Measurements from ENCODE around the gene NMB.
"Not testable (repeated sequence)": the region's sequence is repeated elsewhere in the genome, so short reads cannot be mapped to it uniquely, and the experiment has no call there.

NMB gene

DNA sequence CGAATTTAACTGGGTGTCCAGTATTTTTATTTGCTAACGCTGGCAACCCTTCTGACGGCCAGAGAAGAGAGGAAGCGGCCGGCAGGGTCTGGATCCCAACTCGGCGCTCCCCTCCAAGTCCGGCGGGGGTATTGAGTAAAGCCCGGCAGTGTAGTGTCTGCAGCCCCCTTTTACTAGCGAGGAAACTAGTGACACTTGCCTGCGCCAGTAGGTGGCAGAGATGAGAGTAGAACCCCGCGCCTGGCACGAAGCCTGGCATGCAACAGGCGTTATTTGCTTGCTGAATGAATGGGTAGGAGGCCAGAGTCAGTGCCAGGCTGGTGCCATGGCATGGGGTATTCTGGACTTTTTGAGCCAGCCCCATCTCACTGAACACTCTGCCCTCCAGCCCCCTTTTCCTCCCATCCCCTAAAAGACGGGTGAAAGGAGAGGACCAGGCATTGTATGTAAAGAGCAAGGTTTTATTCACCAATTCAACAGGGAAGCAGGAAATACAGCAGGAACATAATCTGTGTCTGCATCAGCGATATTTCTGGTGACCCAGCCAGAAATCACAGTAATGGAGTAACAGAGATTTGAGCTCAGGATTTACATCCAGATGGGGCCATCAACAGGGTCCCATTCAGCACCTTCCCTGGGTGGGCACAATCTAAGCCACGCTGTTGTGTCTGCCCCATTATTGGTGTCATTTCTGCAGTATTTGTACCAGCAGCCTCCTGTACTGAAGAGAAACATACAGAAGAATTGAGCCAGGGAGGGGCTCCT, 3.1 kb downstream of the NMB start:
- peak; percentile 81 for DNase-seq (ENCODE audit: low spot score)

DNA sequence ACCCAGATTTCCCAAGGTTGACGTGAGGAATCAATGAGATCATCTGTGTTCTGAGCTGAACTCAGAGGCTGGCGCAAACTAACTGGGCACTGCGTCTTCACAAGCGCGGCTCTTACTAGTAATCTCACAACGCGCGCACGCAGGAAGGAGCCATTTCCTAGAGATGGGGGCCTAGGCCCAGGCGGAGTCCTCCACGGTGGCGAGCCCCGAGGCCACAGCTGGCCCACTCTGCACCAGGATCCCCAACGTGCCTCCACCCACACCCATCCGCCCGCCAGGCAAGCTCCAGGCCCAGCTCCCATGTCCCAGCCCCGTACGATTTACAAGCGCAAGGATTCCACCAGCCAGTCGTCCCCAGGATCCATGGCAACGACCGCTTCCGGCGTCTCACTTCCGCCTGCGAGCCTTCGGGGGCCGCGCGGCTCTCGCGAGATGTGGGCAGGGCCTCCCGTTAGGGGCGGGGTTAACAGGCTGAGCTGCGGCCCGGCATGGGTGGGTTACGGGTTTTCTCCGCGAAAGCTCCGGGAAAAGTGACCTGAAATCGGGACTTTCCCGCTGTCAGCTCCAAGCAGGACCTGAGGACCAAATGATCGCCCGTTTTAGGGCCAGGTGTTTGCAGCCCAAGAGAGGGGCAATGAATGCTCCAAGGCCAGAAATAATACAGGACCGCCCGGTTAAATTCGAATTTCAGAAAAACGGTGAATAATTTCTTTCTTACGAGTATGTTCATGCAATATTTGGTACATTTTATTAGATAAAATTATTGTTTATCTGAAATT, 3.9 kb downstream of the NMB start, which contains the start of gene WDR73:
TSS of gene WDR73 (minus strand) at position 374 of the 779 bp plus-strand sequence. CDS start at position 365, 9 bp downstream.
- DNase-seq (ENCODE audit: low spot score) = peak; percentile 96

DNA sequence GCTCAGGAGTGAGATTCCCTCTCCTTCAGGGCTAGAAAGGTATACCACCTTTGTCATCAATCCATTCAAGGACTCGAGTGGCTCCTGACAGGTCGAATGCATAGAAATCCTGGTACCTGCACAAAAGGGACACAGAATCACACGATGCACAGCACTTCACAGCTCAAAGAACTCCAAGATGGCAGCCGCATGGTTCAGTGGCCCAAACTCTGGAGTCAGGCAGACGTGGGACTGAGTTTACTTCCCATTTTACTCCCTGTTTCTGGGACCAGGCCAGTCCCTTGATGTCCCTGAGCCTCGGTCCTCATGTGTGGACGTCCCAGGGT, 4.5 kb downstream of the NMB start:
- no peak for DNase-seq (ENCODE audit: low spot score)

DNA sequence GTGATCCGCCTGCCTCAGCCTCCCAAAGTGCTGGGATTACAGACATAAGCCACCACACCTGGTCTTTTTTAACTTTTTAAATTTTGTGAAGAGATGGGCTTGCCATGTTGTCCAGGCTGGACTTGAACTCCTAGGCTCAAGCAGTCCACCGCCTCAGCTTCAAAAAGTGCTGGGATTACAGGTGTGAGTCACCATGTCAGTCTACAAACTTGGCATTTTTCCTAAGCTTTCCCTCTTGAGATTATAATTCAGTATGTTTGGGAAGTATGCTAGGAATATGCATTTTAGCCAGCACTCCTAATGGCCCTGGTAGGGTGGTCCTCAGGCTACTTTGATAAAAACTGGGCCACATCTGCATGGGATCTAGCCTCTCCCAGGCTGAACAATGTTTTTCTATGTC, 8.3 kb downstream of the NMB start:
- no peak for DNase-seq (ENCODE audit: low spot score)

DNA sequence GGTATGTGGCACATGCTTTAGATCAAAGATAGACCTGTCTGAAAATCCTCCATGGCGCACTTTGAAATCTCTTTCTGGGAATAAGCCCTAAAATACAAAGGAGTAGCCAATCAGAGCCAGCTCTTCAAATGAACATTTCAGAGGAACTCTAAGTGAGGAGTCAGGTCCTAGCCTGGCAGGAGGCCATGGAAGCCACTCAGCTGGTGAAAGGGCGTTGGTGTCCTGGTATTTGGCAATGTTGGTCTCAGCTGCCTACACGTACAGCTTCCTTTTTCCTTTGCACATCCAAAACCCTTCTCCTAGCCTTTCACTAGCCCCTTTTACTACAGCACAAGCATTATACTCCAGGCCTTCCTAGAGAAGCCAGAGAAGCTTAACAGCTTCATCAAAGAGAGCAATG, 9.5 kb downstream of the NMB start:
- DNase-seq (ENCODE audit: low spot score) = no peak

DNA sequence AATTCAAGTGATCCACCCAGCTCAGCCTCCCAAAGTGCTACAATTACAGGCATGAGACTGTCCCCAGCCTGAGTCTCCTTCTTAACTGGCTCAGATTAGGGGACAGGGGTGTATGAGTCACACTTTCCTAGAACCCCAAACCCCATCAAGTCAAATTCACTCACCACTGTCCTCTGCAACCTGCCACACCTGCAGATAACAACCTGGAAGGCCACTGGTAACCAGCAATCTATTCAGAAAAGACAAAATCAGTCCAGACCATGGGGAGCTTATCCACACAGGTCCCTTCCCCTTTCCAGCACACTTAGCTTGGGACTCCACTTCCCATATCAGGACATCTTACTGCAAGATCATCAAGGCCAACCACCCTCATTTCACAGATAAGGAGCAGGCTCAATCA, 10.3 kb downstream of the NMB start:
- DNase-seq (ENCODE audit: low spot score) = no peak

DNA sequence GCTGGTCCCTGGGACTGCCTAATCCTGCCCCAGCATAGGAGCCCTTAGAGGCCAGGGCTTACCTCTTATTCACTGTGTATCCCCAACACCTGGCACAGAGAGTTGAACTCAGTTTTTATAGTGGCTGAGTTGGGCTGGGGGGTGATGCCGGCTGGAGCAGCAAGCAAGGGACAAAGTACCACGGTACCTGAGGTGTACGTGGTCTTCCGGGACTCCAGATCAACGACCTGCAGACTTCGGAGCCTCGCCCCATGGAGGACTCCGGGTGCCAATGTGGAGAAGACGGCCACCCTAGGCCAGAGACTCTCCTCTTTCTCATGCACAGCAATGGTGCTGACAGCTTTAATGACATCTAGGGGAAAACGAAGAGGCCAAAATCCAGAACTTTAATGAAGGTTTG, 12.0 kb downstream of the NMB start:
- DNase-seq (ENCODE audit: low spot score) = no peak

DNA sequence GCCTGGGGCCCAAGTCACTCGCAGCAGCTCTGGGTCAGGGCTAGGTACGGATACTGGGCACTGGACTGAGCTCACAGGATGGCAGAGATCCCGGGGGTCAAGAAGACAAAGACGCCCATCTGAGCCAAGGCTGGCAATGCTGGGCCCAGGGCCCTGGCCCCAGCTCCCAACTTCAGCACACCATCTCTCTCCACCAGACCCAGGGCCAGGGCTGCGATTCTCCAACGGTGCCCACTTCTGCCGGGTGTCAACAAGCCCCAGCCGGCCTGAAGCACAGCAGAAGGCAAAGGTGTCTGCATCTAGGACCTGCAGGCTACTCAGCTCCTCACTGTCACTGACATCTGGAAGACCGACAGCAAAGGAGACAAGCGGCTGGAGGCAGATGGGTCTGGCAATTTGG, 12.5 kb downstream of the NMB start:
- no peak for DNase-seq (ENCODE audit: low spot score)

DNA sequence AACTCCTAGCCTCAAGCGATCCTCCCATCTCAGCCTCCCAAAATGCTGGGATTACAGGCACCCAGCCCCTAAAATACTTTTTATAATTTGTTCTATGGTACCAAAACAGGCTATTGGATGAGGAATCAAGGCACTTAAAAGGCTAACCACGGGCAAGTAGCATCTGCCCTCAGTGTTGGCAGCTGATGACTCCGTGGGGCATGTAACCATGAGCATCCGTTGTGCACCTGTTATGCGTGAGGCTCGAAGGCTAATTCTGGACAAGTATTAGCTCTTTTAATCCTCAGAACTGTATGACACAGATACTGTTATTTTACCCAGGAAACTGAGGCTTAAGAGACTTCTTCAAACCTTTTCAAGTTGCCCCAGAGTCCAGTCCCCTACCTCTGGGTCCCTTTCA, 14.2 kb downstream of the NMB start:
- DNase-seq (ENCODE audit: low spot score) = no peak

DNA sequence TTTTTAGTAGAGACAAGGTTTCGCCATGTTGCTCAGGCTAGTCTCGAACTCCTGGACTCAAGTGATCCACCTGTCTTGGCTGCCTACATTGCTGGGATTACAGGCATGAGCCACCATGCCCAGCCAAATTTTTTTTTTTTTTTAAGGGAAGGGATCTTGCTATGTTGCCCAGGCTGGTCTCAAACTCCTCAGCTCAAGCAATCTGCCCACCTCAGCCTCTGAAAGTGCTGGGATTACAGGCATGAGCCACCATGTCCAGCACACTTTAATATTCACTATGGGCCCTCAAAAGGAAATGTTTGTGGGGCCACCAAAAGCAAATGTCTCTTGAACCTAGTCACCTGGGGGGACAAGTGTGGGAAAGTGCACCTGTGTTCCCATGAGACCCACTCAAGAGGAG, 15.4 kb downstream of the NMB start:
- DNase-seq (ENCODE audit: low spot score) = not testable (repeated sequence)

DNA sequence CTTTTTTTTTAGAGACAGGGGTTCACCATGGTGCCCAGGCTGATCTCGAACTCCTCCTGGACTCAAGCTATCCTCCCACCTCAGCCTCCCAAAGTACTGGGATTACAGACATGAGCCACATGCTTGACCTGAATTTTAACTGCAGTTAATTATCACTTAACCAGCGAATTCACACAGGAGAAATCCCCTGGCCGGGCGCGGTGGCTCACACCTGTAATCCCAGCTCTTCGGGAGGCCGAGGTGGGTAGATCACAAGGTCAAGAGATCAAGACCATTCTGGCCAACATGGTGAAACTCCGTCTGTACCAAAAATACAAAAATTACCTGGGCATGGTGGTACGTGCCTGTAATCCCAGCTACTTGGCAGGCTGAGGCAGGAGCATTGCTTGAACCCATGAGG, 16.1 kb downstream of the NMB start:
- DNase-seq (ENCODE audit: low spot score) = not testable (repeated sequence)

DNA sequence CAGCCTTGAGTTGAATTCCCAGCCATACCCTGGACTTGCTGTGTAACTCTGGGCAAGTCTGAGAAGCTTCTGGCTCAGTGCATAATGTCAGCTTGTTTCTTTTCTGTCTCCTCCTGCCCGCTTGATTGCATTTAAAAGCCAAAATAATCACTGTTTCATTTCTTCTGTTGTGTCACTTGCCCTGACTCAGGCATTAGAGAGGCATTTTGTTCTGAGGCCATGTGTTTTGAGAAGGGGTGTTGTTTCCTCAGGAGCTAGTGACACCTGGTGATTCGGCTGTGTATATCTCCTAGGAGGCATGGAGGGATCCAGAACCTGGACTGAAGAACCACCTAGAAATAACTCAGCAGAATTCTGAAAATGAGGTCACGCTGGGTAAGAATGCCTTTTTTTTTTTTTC, 19.9 kb downstream of the NMB start:
- DNase-seq (ENCODE audit: low spot score) = peak; percentile 27

DNA sequence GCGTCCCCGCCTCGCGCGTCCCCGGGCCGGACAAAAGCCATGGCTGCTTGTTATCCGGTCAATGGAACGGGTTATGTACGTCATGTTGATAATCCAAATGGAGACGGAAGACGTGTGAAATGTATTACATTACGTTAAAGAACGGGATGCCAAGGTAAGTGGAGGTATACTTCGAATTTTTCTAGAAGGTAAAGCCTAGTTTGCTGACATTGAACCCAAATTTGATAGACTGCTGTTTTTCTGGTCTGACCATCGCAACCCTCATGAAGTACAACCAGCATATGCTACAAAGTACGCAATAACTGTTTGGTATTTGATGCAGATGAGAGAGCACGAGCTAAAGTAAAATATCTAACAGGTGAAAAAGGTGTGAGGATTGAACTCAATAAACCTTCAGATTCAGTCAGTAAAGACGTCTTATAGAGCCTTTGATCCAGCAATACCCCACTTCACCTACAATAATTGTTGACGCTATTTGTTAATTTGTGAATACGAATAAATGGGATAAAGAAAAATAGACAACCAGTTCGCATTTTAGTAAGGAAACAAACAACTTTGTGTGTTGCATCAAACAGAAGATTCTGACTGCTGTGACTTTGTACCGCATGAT, 23.7 kb downstream of the NMB start:
- DNase-seq (ENCODE audit: low spot score) = no peak

DNA sequence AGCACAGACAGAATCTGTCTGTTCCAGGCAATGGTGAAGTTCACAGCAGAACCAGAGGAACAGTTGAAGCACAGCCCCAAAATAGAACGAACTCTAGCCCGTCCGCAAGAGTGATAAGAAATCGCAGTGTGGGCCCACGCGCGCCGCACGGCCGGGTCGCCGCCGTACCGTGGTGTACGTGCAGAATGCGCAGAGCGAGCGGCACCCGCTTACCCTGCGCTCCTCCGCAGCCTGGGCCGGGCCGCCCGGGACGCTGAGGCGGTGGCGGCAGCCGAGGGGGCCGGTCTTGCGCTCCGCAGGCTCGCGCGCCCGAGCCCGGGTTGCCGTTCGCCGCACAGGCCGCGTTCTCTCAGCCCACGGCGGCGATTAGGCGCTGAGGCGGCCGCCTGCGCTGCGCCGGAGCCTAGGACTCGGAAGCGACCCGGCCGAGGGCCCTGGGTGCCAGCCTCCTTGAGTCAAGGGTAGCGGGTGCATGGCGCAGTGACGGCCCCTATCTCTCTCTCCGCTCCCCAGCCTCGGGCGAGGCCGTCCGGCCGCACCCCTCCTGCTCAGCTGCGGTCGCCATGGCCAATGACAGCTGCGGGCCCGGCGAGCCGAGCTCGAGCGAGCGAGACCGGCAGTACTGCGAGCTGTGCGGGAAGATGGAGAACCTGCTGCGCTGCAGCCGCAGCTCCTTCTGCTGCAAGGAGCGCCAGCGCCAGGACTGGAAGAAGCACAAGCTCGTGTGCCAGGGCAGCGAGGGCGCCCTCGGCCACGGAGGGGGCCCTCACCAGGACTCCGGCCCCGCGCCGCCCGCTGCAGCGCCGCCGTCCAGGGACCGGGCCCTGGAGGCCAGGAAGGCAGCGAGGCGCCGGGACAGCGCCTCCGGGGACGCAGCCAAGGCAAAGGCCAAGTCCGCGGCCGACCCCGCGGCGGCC, 24.4 kb downstream of the NMB start:
- DNase-seq (ENCODE audit: low spot score) = peak; percentile 66

DNA sequence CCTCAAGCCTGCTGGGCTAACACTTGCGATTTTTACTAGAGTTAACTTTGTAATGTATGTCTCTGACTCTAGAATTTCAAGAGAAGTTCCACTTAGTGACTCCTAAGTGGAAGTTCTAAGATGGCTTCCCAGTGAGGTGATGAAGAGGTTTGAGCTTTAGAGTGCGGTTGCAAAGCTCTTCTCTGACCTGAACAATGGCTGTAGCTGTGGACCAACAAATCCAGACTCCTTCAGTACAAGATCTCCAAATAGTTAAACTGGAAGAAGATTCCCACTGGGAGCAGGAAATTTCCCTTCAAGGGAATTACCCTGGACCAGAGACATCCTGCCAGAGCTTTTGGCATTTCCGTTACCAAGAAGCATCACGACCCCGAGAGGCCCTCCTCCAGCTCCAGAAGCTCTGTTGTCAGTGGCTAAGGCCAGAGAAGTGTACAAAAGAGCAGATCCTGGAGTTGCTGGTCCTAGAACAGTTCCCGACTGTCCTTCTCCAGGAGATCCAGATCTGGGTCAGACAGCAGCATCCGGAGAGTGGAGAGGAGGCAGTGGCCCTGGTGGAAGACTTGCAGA, 26.2 kb downstream of the NMB start:
- no peak for DNase-seq (ENCODE audit: low spot score)

DNA sequence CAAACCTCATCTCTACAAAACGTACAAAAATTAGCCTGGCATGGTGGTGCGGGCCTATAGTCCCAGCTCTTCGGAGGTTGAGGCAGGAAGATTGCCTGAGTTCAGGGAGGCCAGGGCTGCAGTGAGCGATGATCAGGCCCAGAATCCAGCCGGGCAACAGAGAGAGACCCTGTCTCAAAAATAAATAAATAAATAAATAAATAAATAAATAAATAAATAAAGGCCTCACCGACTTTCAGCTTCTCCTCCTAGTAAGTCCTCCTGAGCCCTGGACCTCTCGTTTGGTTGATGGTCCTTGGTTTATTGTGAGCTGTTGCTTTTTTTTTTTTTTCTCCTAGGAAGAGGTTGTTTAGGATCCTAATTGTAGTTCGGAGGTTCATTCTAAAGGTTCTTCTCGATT, 29.0 kb downstream of the NMB start:
- DNase-seq (ENCODE audit: low spot score) = no peak

DNA sequence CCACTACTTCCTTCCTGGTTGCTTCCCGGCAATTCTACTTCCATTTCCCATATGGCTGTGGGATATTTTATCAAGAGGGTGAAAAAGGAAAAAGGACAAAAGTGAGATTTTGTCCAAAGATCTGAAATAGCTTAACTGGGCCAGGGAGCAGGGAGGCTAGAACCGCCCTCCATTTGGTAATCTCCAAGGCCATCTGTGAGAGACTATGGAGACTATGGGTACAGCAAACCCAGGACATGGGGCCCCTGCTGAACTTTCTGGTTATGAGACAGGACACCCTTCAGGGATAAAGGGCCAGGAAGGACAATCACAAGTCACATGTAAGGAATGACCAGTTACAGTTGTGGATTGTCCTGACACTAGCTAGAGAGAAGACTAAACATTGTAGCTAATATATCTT, 32.9 kb downstream of the NMB start:
- no peak for DNase-seq (ENCODE audit: low spot score)

DNA sequence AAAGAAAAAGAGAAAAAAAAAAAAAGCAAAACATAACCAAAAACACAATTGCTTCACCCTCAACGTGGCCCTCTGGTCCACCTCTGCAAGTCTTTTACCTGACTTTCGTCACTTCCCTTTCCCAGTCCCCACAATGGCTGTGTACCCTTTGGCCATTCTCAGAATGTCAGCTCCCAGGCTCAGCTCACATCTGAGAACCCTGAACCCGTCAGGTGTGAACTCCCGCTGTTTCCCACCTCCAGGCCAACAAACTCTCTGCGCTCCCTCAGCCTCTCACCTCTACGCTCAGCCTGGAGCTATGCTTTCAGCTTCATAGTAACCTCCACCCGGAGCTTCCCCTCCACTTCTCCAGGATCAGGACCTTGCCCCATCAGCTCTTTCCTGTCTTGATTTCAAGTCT, 33.6 kb downstream of the NMB start:
- DNase-seq (ENCODE audit: low spot score) = no peak

DNA sequence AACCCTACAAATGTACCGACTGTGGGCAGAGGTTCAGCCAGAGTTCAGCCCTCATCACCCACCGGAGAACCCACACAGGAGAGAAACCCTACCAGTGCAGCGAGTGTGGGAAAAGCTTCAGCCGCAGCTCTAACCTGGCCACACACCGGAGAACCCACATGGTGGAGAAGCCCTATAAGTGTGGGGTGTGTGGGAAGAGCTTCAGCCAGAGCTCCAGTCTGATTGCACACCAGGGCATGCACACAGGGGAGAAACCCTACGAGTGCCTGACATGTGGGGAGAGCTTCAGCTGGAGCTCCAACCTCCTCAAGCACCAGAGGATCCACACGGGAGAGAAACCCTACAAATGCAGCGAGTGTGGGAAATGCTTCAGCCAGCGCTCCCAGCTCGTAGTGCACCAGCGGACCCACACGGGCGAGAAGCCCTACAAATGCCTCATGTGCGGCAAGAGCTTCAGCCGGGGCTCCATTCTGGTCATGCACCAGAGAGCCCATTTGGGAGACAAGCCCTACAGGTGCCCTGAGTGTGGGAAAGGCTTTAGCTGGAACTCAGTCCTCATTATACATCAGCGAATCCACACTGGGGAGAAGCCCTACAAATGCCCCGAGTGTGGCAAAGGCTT, 36.5 kb downstream of the NMB start:
- no peak for DNase-seq (ENCODE audit: low spot score)

DNA sequence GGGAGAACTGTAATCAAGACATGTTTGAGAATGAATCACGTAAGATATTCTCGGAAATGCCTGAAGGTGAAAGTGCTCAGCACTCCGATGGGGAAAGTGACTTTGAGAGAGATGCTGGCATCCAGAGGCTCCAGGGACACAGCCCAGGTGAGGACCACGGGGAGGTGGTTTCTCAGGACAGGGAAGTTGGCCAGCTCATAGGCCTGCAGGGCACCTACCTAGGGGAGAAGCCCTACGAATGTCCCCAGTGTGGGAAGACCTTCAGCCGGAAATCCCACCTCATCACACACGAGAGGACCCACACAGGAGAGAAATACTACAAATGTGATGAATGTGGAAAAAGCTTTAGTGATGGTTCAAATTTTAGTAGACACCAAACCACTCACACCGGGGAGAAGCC, 37.4 kb downstream of the NMB start:
- DNase-seq (ENCODE audit: low spot score) = no peak

DNA sequence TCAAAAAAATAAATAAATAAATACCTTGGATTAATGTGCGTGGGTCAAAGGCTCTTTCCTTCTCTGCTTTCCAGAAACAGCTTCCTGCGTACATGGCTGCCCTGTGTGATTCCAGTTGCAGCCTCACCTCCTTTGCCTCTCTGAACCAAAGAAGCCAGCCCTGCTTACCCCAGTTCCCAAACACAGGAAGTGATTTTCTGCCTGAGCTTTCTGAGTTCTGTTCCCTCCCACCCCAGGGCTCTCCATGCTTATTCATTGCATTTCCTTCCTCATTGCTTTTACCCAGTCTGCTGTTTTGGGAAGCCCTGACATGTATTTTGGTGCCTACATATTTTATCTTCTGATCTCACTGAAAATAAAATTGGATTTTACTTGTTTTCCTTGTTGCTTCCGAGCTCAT, 41.8 kb downstream of the NMB start:
- no peak for DNase-seq (ENCODE audit: low spot score)
